ENCODE measurements around the gene FAM174B.

Gene FAM174B

DNA sequence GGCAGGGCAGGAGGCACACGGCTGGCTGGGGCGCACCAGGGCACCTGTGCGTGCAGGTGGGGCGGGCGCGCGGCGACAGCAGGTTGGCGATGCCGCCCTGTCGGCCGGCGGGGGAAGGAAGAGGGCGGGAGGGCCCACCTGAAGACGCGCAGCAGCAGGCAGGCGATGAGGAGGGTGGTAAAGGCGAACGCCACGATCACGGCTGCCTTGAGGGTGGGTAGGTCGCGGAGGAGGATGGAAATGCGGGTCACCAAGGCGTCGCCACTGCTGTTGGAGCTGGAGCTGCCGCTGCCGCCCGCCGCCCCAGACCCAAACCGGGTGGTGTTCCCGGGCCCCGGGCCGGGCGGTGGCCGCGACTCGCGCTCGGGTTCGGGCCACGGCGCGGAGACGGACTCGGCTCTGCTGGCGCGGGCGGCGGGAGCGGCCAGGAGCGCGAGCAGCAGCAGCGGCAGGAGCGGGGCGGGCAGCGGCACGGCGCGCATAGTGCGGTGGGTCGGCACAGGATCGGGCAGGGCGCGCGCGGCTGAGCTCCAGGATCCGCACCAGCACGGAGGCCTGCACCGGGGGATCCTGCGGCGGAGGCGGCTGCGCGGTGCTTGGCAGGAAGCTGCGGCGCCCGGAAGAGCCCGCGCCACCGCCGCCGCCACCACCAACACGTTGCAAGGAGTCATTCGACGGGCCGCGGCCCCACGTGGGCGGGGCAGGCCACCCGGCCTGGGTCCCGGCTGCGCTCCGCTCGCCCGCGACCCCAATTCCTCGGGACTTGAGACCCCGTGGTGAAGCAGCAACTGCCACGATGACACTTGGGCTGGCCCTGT, at the start of gene FAM174B:
TSS of gene FAM174B (minus strand) at position 598 of the 818 bp plus-strand sequence.
- no peak for DNase-seq

DNA sequence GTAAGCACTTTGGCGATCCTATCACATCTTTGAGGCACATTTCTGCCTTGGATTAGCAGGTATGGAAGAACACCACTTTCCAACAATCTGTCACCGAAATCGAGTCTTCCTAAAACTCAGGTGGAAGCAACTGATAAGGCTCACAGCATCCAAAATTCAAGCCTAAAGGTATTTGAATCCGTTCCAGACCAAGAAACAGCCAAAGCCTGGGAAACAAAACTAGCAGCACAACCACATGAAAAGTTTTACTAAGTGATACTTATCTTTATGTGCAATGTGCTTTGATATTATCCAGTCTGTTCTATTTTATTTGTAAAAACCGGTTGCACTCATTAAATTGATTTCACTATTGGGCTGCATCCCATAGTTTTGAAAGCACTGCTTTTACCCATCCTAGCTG, 40.5 kb upstream of the FAM174B start:
- no peak for DNase-seq

DNA sequence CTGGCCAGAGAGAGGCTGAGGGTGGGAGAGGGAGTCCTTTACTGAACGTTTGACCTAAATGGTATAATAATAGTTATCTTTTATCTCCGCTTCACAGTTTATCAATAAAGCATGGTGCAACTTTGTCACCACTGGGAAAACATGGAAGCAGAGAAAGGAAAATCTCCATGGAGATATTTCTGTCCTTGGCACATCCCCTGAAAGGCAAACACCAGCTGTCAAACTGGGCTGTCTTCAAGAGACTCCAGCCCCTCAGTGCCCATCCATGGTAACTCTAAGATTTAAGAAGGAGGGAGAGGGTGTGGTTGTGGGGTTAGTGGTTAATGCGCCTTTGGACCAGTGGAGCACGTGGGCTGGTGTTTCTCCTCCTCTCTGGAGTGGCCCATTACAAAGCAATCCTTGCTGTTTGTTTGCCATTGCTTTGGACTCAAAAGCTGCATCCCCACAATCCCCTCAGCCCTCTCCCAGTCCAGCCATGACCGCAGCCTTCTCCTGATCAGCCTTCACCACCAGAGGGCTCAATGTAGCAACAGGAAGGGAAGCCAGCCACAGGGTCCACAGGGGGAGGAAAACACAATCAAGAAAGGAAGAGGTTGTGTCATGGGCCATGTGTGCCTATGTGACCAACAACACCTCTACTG, 38.2 kb upstream of the FAM174B start:
- no peak for DNase-seq

DNA sequence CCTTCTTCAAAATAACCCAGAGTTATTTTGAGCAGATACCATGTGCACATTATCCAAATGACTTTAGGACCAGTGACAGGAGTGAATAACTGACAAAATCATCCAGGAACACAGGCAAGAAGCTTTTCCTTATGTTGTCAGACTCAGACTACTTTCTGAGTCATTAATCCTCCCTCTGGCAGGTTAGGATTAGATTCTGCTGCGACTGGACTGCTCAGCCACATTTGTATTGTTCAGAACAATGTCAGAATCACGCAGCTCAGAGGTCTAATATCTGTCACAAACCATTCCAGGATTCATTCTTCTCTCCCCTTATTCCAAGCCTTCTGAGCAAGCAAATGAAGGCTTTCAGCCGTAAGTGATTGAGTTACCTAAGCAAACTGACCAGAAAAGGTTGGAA, 34.8 kb upstream of the FAM174B start:
- DNase-seq: no peak

DNA sequence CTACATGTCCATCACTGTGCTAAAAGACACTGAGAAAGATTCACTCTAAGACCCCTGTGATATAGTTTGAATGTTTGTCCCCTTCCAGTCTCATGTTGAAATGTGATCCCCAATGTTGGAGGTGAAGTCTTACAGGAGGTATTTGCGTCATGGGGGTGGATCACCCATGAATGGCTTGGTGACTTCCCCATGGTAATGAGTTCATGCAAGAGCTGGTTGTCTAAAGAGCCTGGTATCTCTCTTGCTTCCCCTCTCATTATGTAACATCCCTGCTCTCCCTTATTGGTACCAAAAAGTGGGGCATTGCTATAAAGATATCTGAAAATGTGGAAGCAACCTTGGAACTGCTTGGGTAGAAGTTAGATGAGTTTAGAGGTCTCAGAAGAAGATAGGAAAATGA, 32.2 kb upstream of the FAM174B start:
- no peak for DNase-seq

DNA sequence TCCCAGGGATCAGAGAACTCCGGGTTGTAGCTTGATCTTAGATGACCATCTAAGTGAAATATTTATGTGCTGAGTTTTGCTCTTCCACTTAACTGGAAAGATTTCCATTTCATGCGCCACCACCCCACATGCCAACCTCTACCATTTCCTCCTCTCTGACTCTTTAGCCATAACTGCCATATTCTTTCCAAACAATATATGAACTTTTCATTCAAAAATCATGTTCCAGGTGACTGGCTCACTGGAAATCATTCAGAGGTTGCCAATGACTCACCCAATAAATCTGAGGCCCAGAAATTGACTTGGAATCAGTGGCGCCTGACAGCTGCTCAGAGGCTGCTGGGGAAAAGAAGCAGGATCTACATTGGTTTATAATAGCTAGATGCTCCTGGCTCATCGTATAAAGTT, 31.6 kb upstream of the FAM174B start:
- no peak for DNase-seq

DNA sequence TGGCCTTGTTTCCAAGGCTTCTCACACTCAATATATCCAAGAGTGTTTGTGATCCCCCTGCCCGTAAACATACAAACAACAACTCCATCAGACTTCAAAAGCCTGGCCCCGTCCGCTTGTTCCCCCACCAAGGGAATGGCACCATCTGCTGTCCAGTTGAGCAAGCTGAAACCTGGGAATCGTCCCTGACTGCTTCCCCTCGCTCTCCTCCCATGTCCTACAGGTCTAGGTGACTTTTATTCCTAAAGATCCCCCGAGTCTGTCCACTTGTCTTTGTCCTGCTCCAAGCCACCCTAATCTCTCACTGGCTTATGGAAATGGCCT, 27.9 kb upstream of the FAM174B start:
- DNase-seq: no peak

DNA sequence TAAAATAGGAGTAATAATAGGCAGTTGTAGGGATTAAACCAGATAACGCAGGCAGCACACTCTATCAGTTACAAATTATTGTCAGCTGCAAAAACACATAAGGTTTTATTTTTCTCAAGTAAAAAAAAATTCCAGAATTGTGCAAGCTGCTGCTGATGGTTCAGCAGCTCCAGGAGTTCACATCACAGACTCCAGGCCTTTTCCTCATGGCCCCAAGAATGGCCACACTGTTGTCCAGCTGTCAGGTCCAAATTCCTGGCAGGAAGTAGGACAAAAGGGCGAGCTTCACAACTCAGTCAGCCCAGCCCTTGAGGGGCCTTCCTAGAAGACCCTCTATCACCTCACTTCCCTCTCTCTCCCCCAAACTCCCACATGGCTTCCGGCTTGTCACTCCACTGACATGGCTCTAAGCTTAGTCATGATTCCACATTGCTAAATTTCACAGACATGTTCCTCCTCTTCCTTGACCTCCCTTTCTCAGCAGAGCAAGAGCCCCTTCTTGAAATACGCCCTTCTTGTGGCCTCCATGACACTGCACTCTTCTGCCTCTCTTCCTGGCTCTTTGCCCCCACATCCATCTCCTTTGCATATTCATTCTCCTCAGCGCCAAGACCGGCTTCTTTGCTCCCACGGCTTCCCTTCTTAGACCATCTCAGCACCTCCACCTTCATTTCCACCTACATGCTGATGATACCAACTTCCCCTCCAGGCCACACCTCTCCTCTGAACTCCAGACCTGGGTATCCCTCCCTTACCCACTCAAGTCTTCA, 27.4 kb upstream of the FAM174B start:
- DNase-seq: no peak

DNA sequence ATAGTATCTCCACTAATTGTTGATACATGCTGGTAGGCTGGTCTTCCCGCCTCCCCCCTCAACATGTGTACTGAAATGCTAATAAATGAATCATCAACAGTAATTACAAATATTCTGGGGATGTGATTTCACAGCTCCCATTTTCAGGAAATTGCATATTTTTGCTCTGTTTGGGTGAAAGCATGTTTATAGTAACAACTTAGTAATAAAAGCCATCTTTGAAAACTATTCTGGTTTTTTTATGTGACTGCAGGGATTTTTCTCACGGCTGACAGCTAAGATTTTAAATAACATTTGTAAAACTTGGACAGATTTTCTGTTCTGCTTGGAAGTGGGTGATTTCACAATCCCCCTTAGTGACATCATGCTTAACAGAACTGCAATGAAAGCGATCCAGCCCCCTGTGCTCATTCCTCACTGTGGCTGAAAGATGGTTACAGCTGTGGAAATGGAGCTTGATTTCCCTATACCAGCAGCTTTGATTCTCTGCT, 25.6 kb upstream of the FAM174B start:
- no peak for DNase-seq

DNA sequence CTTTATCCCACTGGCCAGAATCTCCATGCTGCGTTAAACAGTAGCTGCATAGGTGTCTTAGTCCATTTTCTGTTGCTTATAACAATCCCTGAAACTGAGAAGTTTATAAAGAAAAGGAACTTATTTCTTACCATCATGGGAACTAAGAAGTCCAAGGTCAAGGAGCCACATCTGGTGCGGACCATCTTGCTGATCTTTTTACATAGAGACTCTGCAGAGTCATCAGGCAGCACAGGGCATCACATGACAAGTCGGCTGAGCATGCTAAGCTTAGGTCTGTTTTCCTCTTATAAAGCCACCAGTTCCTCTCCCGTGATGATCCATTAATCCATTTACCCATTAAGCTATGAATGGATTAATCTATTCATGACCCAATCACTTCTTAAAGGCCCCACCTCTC, 22.4 kb upstream of the FAM174B start:
- DNase-seq: no peak

DNA sequence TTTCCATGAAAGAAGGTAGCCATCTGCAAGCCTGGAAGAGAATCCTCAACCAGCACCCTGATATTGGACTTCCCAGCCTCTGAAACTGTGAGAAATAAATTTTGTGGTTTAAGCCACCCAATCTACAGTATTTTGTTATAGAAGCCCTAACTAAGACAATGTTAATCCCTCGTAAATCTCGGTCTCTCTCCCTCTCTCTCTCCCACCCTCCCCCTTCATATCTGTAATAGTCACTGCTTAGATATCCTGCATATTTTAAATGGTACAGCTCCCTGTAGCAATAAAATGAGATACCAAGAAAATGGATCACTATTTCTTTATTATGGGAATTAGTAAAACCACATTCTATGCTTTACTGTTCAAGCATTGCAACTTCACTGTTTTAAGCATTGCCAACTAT, 21.0 kb upstream of the FAM174B start:
- no peak for DNase-seq

DNA sequence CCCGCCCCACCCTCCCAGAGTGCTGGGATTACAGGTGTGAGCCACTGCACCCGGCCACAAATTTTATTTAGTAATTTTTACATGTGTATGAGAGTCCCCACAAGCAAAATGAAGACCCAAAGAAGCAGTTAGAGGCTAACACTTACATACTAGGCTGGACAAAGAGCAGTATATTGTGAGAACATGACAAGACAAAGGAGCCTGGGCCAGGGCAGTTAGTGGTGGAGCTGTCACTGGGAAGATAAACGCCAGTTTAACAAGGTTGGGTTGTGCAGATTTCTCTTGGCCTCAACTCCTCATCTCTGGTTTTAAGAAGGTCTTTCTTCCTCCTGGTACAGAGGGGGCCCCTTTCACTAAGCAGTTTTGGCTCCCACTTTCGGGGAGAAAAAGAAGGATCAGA, 19.9 kb upstream of the FAM174B start:
- DNase-seq: no peak

DNA sequence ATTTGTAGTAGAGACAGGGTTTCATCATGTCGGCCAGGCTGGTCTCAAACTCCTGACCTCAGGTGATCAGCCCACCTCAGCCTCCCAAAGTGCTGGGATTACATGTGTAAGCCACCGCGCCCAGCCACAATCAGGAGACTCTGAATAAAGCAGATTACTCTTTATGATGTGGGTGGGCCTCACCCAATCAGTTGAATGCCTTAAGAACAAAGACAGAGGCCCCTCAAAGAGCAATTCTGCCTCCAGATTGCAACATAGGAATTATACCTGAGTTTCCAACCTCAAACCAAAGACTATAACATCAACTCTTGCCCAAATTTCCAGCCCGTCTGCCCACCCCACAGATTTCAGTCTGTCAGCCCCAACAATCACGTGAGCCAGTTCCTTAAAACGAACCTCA, 18.8 kb upstream of the FAM174B start:
- no peak for DNase-seq

DNA sequence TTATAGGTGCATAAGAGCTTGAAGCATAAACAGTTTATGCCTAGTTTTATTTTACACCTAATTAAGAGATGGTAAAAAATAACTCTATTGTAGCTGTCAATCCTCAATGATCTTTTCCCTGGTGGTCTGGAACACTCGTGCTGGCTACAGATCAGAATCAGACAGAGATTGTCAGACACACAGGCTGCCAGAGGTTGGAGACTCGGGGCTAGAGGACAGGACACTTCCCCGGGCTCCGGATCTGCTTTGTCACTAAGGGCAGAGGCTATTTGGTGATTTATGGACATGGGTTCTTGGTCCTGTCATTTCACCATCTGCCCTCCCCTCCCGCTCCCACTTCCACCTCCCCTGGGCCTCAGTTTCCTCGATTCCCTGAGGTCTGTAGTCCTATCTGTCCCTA, 16.5 kb upstream of the FAM174B start:
- DNase-seq: no peak

DNA sequence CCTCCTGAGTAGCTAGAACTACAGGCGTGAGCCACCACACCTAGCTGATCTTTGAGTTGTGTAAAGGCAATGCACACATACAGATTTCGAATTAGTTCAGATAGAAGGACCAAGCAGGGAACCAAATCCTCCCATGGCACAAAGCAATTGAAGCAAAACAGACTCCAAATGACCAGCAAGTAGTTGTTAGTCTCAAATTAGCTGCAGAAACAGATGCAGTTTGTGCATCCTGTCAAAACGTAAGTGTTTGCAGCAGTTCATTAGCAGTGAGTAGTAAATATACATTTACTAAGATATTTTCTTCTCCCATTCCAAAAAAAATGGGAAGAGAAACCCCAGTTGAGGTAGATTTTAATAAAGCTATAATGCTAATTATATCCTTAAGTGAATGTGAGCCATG, 15.8 kb upstream of the FAM174B start:
- DNase-seq: no peak

DNA sequence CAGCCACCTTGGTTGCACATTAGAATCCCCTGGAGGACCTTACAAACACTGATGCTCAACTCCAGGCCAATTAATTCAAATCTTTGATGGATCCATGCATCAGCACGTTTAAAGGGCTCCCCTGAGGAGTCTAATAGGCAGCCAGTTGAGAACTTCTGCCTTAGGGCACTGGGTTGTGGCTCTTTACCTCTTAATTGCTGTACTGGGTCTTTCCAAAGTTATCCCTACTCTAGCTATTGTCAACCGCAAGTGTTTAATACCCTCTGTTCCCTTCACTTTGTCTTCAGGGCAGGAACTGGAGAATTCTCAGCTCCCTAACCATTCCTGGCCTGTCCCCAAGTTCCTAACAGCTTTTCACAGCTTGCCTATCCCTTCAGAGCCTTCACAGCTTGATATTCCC, 15.0 kb upstream of the FAM174B start:
- DNase-seq: no peak

DNA sequence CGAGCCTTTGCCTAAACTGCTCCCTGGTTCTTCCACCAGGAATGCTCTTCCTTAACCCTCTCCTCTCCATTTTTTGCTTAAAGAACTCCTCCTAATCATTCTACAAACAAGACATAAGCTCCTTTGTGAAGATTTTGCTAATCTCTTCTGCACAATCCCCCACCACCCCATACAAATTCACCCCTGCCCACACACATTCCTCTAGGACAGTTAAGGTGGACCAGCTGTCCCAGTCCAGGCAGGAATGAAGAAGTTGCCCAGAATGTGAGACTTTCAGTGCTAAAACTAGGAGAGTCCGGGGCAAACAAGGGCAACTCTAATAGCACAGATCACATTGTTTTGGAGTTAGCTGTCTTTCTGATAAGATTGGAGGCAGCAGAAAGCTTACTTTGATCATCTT, 13.9 kb upstream of the FAM174B start:
- DNase-seq: no peak

DNA sequence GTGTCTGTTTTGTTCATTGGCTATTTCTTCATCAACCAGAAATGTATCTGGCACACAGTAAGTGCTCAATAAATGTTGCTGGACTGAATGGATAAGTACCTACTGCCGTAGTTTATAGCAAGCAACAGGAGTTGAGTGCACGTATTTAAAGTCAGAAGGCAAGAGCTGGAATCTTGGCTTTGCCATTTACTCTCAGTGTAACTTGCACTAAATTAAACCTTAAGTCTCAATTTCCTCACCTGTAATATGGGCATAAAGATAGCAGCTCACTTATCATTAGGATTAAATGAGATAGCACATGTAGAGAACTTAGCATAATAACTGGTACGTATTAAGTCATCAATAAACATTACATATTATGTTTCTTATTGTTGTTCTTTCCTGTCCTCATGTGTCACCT, 13.0 kb upstream of the FAM174B start:
- DNase-seq: no peak

DNA sequence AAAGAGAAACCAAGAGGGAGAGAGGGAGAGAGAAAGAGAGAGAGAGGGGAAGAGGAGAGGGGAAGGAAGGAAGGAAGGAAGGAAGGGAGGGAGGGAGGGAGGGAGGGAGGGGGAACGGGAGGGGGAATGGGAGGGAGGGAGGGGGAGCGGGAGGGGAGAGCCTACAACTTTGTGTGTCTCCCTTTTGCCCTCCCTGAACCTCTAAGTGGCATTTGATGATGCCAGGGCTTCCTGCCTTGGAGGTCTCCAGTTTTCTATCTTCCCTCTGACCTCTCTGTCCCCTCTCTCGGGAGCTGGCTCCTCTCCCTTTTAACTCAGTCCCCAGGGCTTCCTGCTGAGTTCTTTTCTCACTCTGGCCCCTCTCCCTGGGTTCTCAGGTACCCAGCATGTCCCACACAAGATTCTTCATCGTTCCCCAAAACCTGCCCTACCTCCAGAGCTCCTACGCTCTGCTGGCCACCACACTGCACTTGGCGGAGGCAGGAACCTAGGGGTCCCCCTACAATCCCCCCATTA, 12.5 kb upstream of the FAM174B start:
- DNase-seq: no peak

DNA sequence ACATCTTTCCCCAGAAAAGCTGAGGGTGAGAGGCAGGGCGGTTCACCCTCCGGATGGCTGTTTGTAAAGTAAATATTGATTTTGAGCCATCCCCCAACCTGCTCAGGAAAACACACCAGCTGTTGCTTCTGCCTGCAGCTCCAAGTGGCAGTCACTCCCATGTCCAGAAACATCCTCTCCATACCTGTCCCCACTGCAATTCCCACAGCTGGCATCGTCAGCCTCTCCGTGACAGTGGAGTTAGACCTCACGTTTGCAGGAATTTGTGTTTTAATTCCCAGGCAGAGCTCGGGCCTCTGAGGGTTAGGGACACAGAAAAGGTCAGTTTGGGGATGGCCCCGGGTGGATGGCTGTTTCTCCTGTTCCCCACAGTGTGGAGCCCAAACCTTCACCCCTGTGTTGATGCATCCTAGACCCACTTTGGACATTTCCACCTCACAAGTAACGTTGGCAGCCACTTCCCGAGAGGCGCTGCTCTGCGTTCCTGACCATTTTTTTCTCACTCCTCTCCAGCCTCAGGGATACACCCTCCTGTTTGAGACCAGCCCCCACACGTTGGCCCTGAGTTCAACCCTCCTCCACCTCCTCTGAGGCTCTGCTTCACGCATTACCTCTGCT, 11.8 kb upstream of the FAM174B start:
- no peak for DNase-seq

DNA sequence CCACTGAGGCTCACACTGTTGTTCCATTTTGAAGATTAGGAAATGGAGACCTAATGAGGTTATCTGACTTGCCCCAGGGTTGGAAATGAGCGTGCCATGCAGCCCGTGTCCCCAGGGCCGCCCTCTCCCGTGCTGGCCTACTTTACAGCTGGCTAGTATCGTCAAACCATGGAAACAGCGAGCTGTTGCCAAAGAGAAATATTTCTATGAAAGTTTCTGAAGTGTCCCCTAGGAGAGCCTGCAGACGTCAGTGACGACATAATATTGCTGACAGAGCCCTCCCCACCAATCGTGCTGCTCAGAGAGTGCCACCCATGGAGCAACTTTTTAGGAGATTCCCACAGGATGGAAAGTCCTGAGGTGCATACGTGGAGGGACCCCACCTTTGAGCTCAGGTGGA, 11.2 kb upstream of the FAM174B start:
- no peak for DNase-seq

DNA sequence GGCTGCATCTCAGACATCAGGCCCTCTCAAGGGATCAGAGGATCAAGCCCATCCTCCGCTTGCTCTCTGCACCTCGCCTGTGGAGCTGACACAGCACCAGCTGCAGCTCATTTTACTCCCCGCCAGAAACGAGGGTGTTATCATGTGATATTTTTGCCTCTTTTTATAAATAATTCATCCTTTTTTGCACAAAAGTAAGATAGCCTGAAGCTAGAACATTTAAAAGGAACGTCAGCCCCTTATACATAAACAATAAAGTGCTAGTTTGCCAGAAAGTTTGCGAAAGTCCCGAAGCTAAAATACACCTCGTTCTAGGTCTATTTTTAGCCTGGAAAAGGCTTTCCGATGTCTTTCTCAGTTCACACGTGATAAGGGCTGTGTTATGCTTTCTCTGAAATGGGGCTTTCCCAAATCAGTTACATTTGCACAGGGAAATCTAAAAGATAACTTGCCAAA, 9.6 kb upstream of the FAM174B start:
- no peak for DNase-seq

Data from CD4-positive, alpha-beta T cell treated with Interferon gamma for 1 hour (primary cell).